Karpas-422 (cell line): Measurements from ENCODE around the gene CPM. TPM values are rescaled to one million over a fixed set of nuclear protein-coding genes. Genes with fewer than 3 reads are reported as not detected.
"Not testable (repeated sequence)": the region's sequence is repeated elsewhere in the genome, so short reads cannot be mapped to it uniquely, and the experiment has no call there.

Experiments
- DNase-seq: peaks from one replicate; pipeline ENCODE4 v3.0.0-alpha.2; 2015
- H2AFZ ChIP-seq: fragments of 200-600 bp; sonication (generic); 2 replicates; pipeline ENCODE4 v1.6.1; 2014; ENCODE audit warnings: antibody characterized with exemption, low read length, mixed read lengths
- H3K27ac ChIP-seq: fragments of 200-600 bp; sonication (generic); 2 replicates; pipeline ENCODE4 v1.5.1; 2014; ENCODE audit warnings: mild to moderate bottlenecking, low read length, moderate library complexity
- H3K27me3 ChIP-seq: fragments of 200-600 bp; sonication (generic); 2 replicates; pipeline ENCODE4 v1.6.1; 2014; ENCODE audit warnings: low read length, mixed read lengths
- H3K36me3 ChIP-seq: fragments of 200-600 bp; sonication (generic); 2 replicates; pipeline ENCODE4 v1.6.1; 2014; ENCODE audit warnings: low read length, mixed read lengths; ENCODE audit not compliant: insufficient read depth
- H3K4me1 ChIP-seq: fragments of 200-600 bp; sonication (generic); 2 replicates; pipeline ENCODE4 v1.6.1; 2014; ENCODE audit warnings: mild to moderate bottlenecking, low read length, mixed read lengths
- H3K4me2 ChIP-seq: fragments of 200-600 bp; sonication (generic); 2 replicates; pipeline ENCODE4 v1.6.1; 2014; ENCODE audit warnings: low read length, low read depth, mild to moderate bottlenecking; ENCODE audit not compliant: poor library complexity, severe bottlenecking
- H3K4me3 ChIP-seq: fragments of 200-600 bp; sonication (generic); 2 replicates; pipeline ENCODE4 v1.5.1; 2014; ENCODE audit warnings: mild to moderate bottlenecking, antibody characterized with exemption, low read length, mixed read lengths
- H3K79me2 ChIP-seq: fragments of 200-600 bp; sonication (generic); 2 replicates; pipeline ENCODE4 v1.6.1; 2014; ENCODE audit warnings: mild to moderate bottlenecking, low read length, mixed read lengths
- H3K9ac ChIP-seq: fragments of 200-600 bp; sonication (generic); 2 replicates; pipeline ENCODE4 v1.6.0; 2014; ENCODE audit warnings: low read length
- H3K9me2 ChIP-seq: fragments of 200-600 bp; sonication (generic), shearing (Covaris generic); replicated peaks from 2 replicates; pipeline ENCODE4 v1.6.0; 2014; ENCODE audit warnings: mild to moderate bottlenecking, low read length, moderate library complexity; ENCODE audit not compliant: insufficient read depth
- H3K9me3 ChIP-seq: fragments of 300-700, 200-600 bp; sonication (generic); 2 replicates; pipeline ENCODE4 v1.6.1; 2014; ENCODE audit warnings: low read length, mixed read lengths
- H4K20me1 ChIP-seq: fragments of 200-600 bp; sonication (generic); 2 replicates; pipeline ENCODE4 v1.6.1; 2014; ENCODE audit warnings: mild to moderate bottlenecking, antibody characterized with exemption, low read length, low read depth; ENCODE audit not compliant: insufficient read depth
- total RNA-seq: library from RNA; depleted of rRNA; stranded (reverse); fragments of >200 nt; shearing (Covaris generic); gene quantifications from 2 replicates; pipeline ENCODE4 v1.2.3, GENCODE V29; 2014; ENCODE audit warnings: low replicate concordance

The CPM gene
- total RNA-seq, 1 experiment from 2014 or later = not detected

DNA sequence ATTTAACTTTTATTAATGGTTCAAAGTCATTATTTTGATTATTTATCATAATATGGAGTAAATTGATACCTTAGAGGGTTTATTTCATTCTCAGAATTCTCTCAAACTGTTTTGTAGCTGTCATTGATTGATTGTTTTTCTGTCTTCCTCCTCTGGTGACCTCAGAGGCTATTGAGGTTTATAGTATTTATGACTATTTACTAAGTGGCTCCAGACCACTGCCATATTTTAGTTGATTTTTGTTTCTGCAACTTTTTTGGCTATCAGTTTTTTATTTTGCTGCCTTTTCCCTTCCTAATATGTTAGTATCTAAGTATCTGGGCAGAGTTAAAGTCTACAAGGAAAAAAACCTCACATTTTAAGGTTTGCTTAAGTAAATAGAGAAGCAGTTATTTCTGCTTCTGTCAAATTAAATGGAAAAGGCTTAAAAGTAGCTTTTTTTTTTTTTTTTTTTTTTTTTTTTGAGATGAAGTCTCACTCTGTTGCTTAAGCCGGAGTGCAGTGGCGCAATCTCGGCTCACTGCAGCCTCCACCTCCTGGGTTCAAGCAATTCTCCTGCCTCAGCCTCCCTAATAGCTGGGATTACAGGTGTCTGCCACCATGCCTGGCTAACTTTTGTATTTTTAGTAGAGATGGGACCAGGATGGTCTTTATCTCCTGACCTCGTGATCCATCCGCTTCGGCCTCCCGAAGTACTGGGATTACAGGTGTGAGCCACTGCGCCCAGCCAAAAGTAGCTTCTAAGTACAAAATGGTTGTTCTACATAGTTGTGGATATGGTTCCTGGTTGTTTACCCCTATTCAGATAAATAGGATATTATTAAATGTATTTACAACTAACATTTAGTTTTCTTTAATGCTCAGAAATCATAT is 116.8 kb downstream of the CPM start:
- no peaks in the 10 kb centered on the region for H3K4me1 ChIP-seq
- H4K20me1 ChIP-seq = no peaks in the 10 kb centered on the region
- peaks cover 56% of the 10 kb centered on the region for H3K36me3 ChIP-seq
- H3K9me3 ChIP-seq = no peaks in the 10 kb centered on the region
- no peak overlapping the region for H2AFZ ChIP-seq
- H3K27ac ChIP-seq = no peak overlapping the region
- H3K27me3 ChIP-seq = no peaks in the 10 kb centered on the region
- H3K79me2 ChIP-seq = peaks cover 76% of the 10 kb centered on the region
- H3K4me2 ChIP-seq = no peak overlapping the region
- no peak for DNase-seq
- H3K9ac ChIP-seq = no peak overlapping the region
- no peak overlapping the region for H3K4me3 ChIP-seq
- no peaks in the 10 kb centered on the region for H3K9me2 ChIP-seq

DNA sequence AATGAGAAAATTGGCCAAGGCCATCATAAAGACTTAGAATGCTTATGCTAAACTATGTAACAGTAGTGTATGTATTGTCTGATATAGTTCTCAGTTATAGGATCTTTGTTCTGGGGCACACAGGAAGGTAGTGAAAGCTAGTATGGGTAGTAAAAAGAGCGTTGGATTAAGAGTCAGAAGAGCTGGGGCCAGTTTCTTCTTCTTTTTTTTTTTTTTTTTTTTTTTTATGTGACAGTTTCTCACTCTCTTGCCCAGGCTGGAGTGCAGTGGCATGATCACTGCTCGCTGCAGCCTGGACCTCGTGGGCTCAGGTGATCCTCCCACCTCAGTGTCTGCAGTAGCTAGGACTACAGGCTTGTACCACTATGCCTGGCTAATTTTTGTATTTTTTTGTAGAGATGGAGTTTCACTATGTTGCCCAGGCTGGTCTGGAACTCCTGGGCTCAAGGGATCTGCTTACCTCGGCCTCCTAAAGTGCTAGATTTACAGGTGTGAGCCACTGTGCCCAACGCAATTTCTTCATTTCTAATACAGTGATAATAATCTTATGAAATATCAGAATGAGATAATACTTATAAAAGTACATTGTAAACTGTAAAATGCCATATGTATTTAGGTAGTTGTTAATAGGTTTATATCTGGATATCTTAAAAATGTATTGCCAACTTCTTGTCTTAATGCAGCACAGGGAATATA is 117.6 kb downstream of the CPM start:
- H3K4me1 ChIP-seq = no peaks in the 10 kb centered on the region
- no peak overlapping the region for H3K4me3 ChIP-seq
- H4K20me1 ChIP-seq = no peaks in the 10 kb centered on the region
- H3K9me2 ChIP-seq = no peaks in the 10 kb centered on the region
- no peaks in the 10 kb centered on the region for H3K9me3 ChIP-seq
- H3K4me2 ChIP-seq = no peak overlapping the region
- H3K79me2 ChIP-seq = peaks cover 77% of the 10 kb centered on the region
- H3K27me3 ChIP-seq = no peaks in the 10 kb centered on the region
- H3K36me3 ChIP-seq = peaks cover 52% of the 10 kb centered on the region
- no peak overlapping the region for H2AFZ ChIP-seq
- no peak overlapping the region for H3K27ac ChIP-seq
- H3K9ac ChIP-seq = no peak overlapping the region
- no peak for DNase-seq

DNA sequence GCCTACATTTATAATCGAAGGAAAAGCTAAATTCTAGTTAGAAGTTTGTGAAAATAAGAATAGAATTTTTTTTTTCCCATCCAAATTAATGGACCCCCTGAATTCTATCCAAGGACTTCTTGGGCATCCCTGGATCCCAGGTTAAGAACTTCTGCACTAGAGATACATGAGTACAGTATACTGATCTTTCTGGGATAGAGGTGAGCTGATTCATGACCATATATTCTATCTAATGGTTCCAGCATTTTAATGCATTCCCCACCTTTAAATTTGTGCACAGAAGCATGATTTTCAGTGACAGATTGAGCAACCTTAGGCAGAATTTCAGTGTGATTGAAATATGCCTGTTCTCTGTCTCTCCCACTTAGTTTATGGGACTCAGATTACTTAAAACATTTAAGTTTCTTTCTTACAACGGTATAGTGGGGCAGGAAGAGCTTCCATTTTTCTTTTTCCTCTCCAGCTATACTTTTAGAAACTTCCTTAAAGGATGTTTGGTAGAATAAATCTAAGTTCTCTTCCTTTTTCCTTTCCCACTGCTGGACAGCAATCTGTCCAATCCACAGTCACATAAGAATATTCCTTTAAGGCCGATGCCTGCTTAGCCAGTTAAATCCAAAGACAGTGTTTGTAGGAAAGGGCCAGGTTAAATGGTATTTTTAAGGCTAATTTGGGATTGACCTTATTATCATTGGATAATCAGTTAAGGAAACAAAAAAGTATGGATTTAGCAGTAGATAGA is 118.3 kb downstream of the CPM start:
- Histone ChIP-seq H4K20me1 (no peaks in the 10 kb centered on the region), H3K36me3 (peaks cover 49% of the 10 kb centered on the region), H3K27ac (no peak overlapping the region)

DNA sequence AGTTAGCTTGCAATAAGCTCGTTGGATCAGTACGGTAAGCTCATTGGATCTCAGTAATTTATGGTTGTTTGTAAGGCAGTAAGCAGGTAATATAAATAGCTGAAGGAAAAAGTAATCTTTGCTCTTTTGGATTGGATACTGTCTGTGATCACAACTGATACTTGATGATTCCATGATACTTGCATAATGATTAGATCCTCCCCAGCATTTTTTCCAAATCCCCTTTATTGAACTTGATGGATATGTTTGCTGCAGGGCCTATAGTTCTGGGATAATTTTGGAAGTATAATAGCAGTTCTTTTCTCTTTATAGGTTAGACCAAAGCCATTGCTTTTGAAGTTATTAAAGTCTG is 119.8 kb downstream of the CPM start:
- Histone ChIP-seq H3K9me2 (no peaks in the 10 kb centered on the region), H3K4me2 (no peak overlapping the region), H3K9ac (no peak overlapping the region), H3K4me3 (no peak overlapping the region), H4K20me1 (no peaks in the 10 kb centered on the region), H3K36me3 (peaks cover 48% of the 10 kb centered on the region), H3K27me3 (no peaks in the 10 kb centered on the region), H3K27ac (no peak overlapping the region), H3K4me1 (peaks cover 6% of the 10 kb centered on the region), H2AFZ (no peak overlapping the region), H3K79me2 (peaks cover 84% of the 10 kb centered on the region), H3K9me3 (no peaks in the 10 kb centered on the region)
- no peak for DNase-seq

More for the DNA sequence above, 118.3 kb downstream of the CPM start:
- Histone ChIP-seq H3K4me1 (no peaks in the 10 kb centered on the region), H3K9me2 (no peaks in the 10 kb centered on the region), H3K9ac (no peak overlapping the region), H3K79me2 (peaks cover 76% of the 10 kb centered on the region), H3K4me3 (no peak overlapping the region), H3K27me3 (no peaks in the 10 kb centered on the region), H3K9me3 (no peaks in the 10 kb centered on the region), H2AFZ (no peak overlapping the region), H3K4me2 (no peak overlapping the region)
- no peak for DNase-seq

DNA sequence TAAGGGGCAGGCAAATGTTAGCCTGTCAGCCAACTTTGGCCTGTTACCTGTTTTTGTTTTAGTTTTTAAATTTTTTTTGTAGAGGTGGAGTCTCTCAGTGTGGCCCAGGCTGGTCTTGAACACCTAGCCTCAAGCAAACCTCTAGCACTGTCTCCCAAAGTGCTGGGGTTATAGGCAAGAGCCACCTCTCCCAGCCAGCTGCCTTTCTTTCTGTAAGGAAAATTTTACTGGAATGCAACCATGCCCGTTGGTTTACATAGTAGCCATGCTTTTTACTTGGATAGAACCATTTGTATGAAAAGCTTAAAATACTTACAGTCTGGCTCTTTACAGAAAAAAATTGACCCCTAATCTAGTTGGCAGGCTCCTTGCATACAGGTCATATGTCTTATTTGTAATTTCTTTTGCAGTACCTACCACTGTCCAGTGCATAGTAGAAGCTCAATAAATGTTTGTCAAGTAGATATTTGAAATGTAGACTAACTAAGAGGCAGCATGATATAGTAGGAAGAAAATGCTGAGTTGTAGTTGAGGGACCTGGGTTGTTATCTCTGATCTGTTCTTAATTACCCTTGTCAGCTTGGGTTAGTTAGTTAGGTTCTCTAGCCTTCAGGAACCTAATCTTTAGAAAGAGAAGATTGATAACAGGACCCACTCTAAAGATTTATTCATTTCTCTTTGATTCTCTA is 120.3 kb downstream of the CPM start:
- H3K36me3 ChIP-seq = peaks cover 44% of the 10 kb centered on the region
- H3K79me2 ChIP-seq = peaks cover 83% of the 10 kb centered on the region
- no peaks in the 10 kb centered on the region for H3K9me2 ChIP-seq
- no peak overlapping the region for H3K4me3 ChIP-seq
- H3K4me2 ChIP-seq = no peak overlapping the region
- no peaks in the 10 kb centered on the region for H4K20me1 ChIP-seq
- no peak overlapping the region for H3K9ac ChIP-seq
- DNase-seq = no peak
- H3K9me3 ChIP-seq = no peaks in the 10 kb centered on the region
- H3K27ac ChIP-seq = no peak overlapping the region
- no peak overlapping the region for H2AFZ ChIP-seq
- H3K4me1 ChIP-seq = peaks cover 6% of the 10 kb centered on the region
- H3K27me3 ChIP-seq = no peaks in the 10 kb centered on the region

DNA sequence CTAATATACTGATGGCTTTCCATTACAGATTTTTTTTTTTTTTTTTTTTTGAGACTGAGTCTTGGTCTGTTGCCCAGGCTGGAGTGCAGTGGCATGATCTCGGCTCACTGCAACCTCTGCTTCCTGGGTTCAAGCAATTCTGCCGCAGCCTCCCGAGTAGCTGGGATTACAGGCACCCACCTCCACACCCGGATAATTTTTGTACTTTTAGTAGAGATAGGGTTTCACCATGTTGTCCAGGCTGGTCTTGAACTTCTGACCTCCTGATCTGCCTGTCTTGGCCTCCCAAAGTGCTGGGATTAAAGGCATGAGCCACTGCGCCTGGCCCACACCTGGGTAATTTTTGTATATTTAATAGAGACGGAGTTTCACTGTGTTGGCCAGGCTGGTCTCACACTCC is 121.4 kb downstream of the CPM start:
- not testable (repeated sequence) for H3K9me3 ChIP-seq, H3K27me3 ChIP-seq, H2AFZ ChIP-seq, H4K20me1 ChIP-seq, H3K4me2 ChIP-seq, H3K9me2 ChIP-seq, H3K9ac ChIP-seq, H3K27ac ChIP-seq, H3K4me3 ChIP-seq, DNase-seq
- peaks cover 80% of the 10 kb centered on the region for H3K79me2 ChIP-seq
- peaks cover 37% of the 10 kb centered on the region for H3K36me3 ChIP-seq
- H3K4me1 ChIP-seq = peaks cover 15% of the 10 kb centered on the region

DNA sequence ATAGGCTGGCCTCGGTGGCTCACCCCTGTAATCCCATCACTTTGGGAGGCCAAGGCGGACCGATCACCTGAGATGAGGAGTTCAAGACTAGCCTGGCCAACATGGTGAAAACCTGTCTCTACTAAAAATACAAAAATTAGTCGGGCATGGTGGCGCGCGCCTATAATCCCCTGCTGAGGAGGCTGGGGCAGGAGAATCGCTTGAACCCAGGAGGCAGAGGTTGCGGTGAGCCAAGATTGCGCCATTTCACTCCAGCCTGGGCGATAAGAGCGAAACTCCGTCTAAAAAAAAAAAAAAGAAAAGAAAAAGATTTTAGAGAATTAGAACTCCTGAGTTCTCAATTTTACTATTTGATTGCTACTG is 123.0 kb downstream of the CPM start:
- H4K20me1 ChIP-seq, H3K27me3 ChIP-seq, DNase-seq, H3K4me2 ChIP-seq, H2AFZ ChIP-seq, H3K9me2 ChIP-seq, H3K27ac ChIP-seq, H3K9me3 ChIP-seq, H3K9ac ChIP-seq, H3K4me3 ChIP-seq: not testable (repeated sequence)
- Histone ChIP-seq H3K36me3 (peaks cover 33% of the 10 kb centered on the region), H3K4me1 (peaks cover 15% of the 10 kb centered on the region), H3K79me2 (peaks cover 67% of the 10 kb centered on the region)
